ENCODE measurements around the gene VDR. TPM values are rescaled to one million over a fixed set of nuclear protein-coding genes. Genes with fewer than 3 reads are reported as not detected.

The VDR gene
- total and polyA plus RNA-seq, 2 donors (not counting 1 experiment from before 2014, with no cell fraction given), result 16.2 to 24.4 TPM

DNA sequence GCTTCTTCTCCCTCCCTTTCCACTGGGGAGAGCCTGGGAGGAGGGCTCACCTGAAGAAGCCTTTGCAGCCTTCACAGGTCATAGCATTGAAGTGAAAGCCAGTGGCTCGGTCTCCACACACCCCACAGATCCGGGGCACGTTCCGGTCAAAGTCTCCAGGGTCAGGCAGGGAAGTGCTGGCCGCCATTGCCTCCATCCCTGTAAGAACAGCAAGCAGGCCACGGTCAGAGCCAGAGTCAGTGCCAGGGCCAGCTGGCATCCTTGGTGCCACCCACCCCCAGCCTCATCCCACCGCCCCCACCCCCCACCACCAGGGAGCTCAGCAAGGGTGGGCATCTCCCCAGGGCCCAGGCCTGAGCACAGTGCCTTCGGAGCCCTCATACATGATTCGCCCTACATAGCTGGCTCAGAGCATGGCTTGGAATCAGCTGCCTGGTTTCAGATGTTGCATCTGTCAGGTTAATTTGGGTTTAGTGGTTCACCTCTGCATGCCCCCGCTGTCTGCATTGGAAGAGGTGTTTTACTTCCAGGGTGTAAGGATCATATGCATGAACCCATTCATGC lies 25.8 kb downstream of the VDR start:
- Histone ChIP-seq H3K4me1 (ENCODE audit: control insufficient read depth, extremely low read depth, insufficient read depth, low read length) (peaks cover 22% of the 10 kb centered on the region), H4K20me1 (ENCODE audit: control insufficient read depth, extremely low read depth, insufficient read depth, low read length) (no peaks in the 10 kb centered on the region), H3K4me3 (replicated peaks in 1 of 4; ENCODE audit: control extremely low read depth in 1 of 4, insufficient read depth in 1 of 4, low read depth in 3 of 4, low read length in 4 of 4) (no peak overlapping the region), H3K27ac (ENCODE audit: insufficient read depth, low read length) (no peak overlapping the region), H3K27me3 (ENCODE audit: control insufficient read depth, insufficient read depth, low read length) (no peaks in the 10 kb centered on the region), H3K4me2 (ENCODE audit: extremely low read depth, insufficient read depth, low read length) (no peak overlapping the region), H2AFZ (ENCODE audit: low read length) (no peak overlapping the region), H3K9me3 (ENCODE audit: control insufficient read depth, insufficient read depth, low read depth, low read length) (no peaks in the 10 kb centered on the region), H3K9ac (ENCODE audit: insufficient read depth, low read length) (no peak overlapping the region), H3K36me3 (ENCODE audit: control insufficient read depth, insufficient read depth, low read length) (peaks cover 8% of the 10 kb centered on the region), H3K79me2 (ENCODE audit: control insufficient read depth, insufficient read depth, low read length) (no peaks in the 10 kb centered on the region)
- TF ChIP-seq EZH2 (IDR thresholded peaks at IDR 0.05; ENCODE audit: low read length, missing control alignments), result no peak
- TF ChIP-seq, protein P1, sequence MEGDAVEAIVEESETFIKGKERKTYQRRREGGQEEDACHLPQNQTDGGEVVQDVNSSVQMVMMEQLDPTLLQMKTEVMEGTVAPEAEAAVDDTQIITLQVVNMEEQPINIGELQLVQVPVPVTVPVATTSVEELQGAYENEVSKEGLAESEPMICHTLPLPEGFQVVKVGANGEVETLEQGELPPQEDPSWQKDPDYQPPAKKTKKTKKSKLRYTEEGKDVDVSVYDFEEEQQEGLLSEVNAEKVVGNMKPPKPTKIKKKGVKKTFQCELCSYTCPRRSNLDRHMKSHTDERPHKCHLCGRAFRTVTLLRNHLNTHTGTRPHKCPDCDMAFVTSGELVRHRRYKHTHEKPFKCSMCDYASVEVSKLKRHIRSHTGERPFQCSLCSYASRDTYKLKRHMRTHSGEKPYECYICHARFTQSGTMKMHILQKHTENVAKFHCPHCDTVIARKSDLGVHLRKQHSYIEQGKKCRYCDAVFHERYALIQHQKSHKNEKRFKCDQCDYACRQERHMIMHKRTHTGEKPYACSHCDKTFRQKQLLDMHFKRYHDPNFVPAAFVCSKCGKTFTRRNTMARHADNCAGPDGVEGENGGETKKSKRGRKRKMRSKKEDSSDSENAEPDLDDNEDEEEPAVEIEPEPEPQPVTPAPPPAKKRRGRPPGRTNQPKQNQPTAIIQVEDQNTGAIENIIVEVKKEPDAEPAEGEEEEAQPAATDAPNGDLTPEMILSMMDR (conservative IDR thresholded peaks at IDR 0.05 in 1 of 2, IDR thresholded peaks at IDR 0.05 in 1 of 2; ENCODE audit: low read depth in 1 of 2, low read length in 2 of 2), result no peak
- DNase-seq (ENCODE audit: low read depth in 2 of 2), result no peak

DNA sequence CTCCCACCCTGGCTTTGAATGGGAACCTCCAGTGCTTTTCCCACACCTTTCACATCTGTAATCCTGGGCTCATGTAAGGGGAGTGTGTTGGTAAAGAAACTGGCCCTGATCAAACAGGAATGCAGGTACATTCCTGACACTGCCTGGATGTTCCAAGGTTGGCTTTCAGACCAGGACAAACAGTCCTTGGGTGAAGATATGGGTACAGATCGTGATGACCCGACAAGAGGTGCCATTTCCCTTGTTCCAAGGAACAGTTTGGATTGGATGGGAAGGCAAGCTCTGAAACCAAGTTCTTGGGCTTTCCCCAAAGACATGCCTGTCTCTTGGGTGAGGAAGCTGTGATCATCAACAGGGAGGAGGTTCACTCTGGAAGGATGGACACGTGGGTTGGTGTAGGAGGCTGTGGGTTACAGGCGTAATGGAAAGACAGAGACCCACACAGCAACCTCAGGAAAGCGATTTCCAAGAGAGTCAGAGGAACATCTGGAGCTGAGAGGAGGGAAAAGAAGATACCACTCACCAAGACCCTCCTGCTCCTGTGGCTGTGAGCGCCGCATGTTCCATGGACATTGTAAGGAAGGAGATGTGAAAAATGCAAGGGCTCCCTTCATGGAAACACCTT lies 26.4 kb downstream of the VDR start:
- no peak for TF ChIP-seq EZH2 (IDR thresholded peaks at IDR 0.05; ENCODE audit: low read length, missing control alignments)
- TF ChIP-seq, protein P1 (conservative IDR thresholded peaks at IDR 0.05 in 1 of 2, IDR thresholded peaks at IDR 0.05 in 1 of 2; ENCODE audit: low read depth in 1 of 2, low read length in 2 of 2), result no peak
- Histone ChIP-seq H2AFZ (ENCODE audit: low read length) (no peak overlapping the region), H3K4me1 (ENCODE audit: control insufficient read depth, extremely low read depth, insufficient read depth, low read length) (peaks cover 19% of the 10 kb centered on the region), H3K36me3 (ENCODE audit: control insufficient read depth, insufficient read depth, low read length) (peaks cover 8% of the 10 kb centered on the region), H3K4me2 (ENCODE audit: extremely low read depth, insufficient read depth, low read length) (no peak overlapping the region), H3K4me3 (replicated peaks in 1 of 4; ENCODE audit: control extremely low read depth in 1 of 4, insufficient read depth in 1 of 4, low read depth in 3 of 4, low read length in 4 of 4) (no peak overlapping the region), H3K27ac (ENCODE audit: insufficient read depth, low read length) (no peak overlapping the region), H3K27me3 (ENCODE audit: control insufficient read depth, insufficient read depth, low read length) (no peaks in the 10 kb centered on the region), H4K20me1 (ENCODE audit: control insufficient read depth, extremely low read depth, insufficient read depth, low read length) (no peaks in the 10 kb centered on the region), H3K9me3 (ENCODE audit: control insufficient read depth, insufficient read depth, low read depth, low read length) (no peaks in the 10 kb centered on the region), H3K79me2 (ENCODE audit: control insufficient read depth, insufficient read depth, low read length) (no peaks in the 10 kb centered on the region), H3K9ac (ENCODE audit: insufficient read depth, low read length) (no peak overlapping the region)
- DNase-seq (ENCODE audit: low read depth in 2 of 2), result no peak

DNA sequence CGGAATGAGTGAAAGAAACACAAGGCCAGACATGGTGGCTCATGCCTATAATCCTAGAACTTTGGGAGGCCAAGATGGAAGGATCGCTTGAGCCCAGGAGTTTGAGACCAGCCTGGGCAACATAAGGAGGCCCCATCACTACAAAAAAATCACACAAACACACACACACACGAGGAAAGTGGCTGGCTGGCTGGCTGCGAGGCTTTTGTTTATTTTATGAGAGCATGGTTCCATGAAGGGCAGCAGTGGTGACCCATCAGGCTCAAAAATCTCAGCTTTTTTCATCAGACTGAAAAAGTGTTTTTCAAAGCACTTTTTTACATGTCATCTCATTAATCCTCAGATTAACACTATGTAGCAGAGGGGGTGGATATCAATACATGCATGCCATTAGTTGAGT lies 27.7 kb downstream of the VDR start:
- Histone ChIP-seq H3K27me3 (ENCODE audit: control insufficient read depth, insufficient read depth, low read length) (no peaks in the 10 kb centered on the region), H3K4me3 (replicated peaks in 1 of 4; ENCODE audit: control extremely low read depth in 1 of 4, insufficient read depth in 1 of 4, low read depth in 3 of 4, low read length in 4 of 4) (no peak overlapping the region), H3K9me3 (ENCODE audit: control insufficient read depth, insufficient read depth, low read depth, low read length) (no peaks in the 10 kb centered on the region), H3K79me2 (ENCODE audit: control insufficient read depth, insufficient read depth, low read length) (no peaks in the 10 kb centered on the region), H3K36me3 (ENCODE audit: control insufficient read depth, insufficient read depth, low read length) (peaks cover 8% of the 10 kb centered on the region), H3K9ac (ENCODE audit: insufficient read depth, low read length) (no peak overlapping the region), H4K20me1 (ENCODE audit: control insufficient read depth, extremely low read depth, insufficient read depth, low read length) (no peaks in the 10 kb centered on the region), H2AFZ (ENCODE audit: low read length) (no peak overlapping the region), H3K4me1 (ENCODE audit: control insufficient read depth, extremely low read depth, insufficient read depth, low read length) (peaks cover 7% of the 10 kb centered on the region), H3K4me2 (ENCODE audit: extremely low read depth, insufficient read depth, low read length) (no peak overlapping the region), H3K27ac (ENCODE audit: insufficient read depth, low read length) (no peak overlapping the region)
- TF ChIP-seq EZH2 (IDR thresholded peaks at IDR 0.05; ENCODE audit: low read length, missing control alignments), result no peak
- TF ChIP-seq, protein P1 (conservative IDR thresholded peaks at IDR 0.05 in 1 of 2, IDR thresholded peaks at IDR 0.05 in 1 of 2; ENCODE audit: low read depth in 1 of 2, low read length in 2 of 2), result no peak
- no peak for DNase-seq (ENCODE audit: low read depth in 2 of 2)
